A549 (cell line): ENCODE measurements around the gene GMPR. TPM values are rescaled to one million over a fixed set of nuclear protein-coding genes. Genes with fewer than 3 reads are reported as not detected.
"Not testable (repeated sequence)": the region's sequence is repeated elsewhere in the genome, so short reads cannot be mapped to it uniquely, and the experiment has no call there.

ENCODE experiments used
- ATAC-seq, 2 experiments: fragments of 200-7000 bp in 1 of 2; fragments of >200 bp in 1 of 2; cut with Nextera tagmentation in 1 of 2; cut with Tn5 transposase in 1 of 2; 3 replicates each; pipeline versions ENCODE4 v1.8.0 to v1.9.1; 2018 to 2020; ENCODE audit warnings: mild to moderate bottlenecking in 1 of 2, moderate library complexity in 1 of 2
- CTCF ChIA-PET: fragments of 300-600 bp; sonication (Branson Sonifier 250); formaldehyde crosslinking; extraction: SDS; loops from one replicate; lab custom pipeline; 2021; ENCODE audit warnings: antibody characterized with exemption, inconsistent platforms; lab: Yijun Ruan, JAX
- POLR2A ChIA-PET: fragments of 350-600 bp; formaldehyde crosslinking; extraction: SDS; loops from one replicate; lab custom pipeline; 2021; ENCODE audit warnings: antibody characterized with exemption, inconsistent platforms; lab: Yijun Ruan, JAX
- DNase-seq, 2 experiments: peaks; one replicate each; pipeline versions ENCODE4 v3.0.0 to v3.0.0-alpha.2; 2011 to 2016; ENCODE audit warnings: low read depth in 1 of 2, low spot score in 1 of 2
- FAIRE-seq: peaks from 2 replicates; lab custom pipeline; 2011; peaks lifted over from hg19 to GRCh38; lab: Jason Lieb, UNC
- H3K27ac ChIP-seq, 2 experiments: fragments of >200 bp; sonication (Bioruptor Twin); formaldehyde crosslinking; 3 replicates each; pipeline ENCODE4 v1.5.1; 2016 to 2017
- H3K4me1 ChIP-seq: fragments of >200 bp; sonication (Bioruptor Twin); formaldehyde crosslinking; 3 replicates; pipeline ENCODE4 v1.6.1; 2016
- H3K4me2 ChIP-seq: fragments of >200 bp; sonication (Bioruptor Twin); formaldehyde crosslinking; 3 replicates; pipeline ENCODE4 v1.6.1; 2016
- H3K4me3 ChIP-seq: fragments of >200 bp; sonication (Bioruptor Twin); formaldehyde crosslinking; 3 replicates; pipeline ENCODE4 v1.5.1; 2016
- H3K9me3 ChIP-seq: fragments of >200 bp; sonication (Bioruptor Twin); formaldehyde crosslinking; 3 replicates; pipeline ENCODE4 v1.6.1; 2016
- EHMT2 ChIP-seq: fragments of 200-600 bp; sonication (generic); IDR thresholded peaks from 2 replicates; pipeline ENCODE4 v1.6.1; 2016; ENCODE audit warnings: antibody characterized with exemption, low read depth, mild to moderate bottlenecking, moderate library complexity
- ESRRA ChIP-seq: fragments of 150-350 bp; IDR thresholded peaks from 2 replicates; pipeline ENCODE4 v1.6.1; 2014; ENCODE audit warnings: mild to moderate bottlenecking, low read length, borderline replicate concordance
- GATA3 ChIP-seq: IDR thresholded peaks from 2 replicates; pipeline ENCODE4 v1.6.1; 2012; ENCODE audit warnings: borderline replicate concordance
- HOXB13 ChIP-seq: fragments of 250-450 bp; sonication (Bioruptor Pico); IDR thresholded peaks from 2 replicates; pipeline ENCODE4 v1.5.0; 2020; ENCODE audit warnings: low read depth, mild to moderate bottlenecking, moderate library complexity
- MYC ChIP-seq: IDR thresholded peaks from 2 replicates; pipeline ENCODE4 v1.6.1; 2012; ENCODE audit warnings: mild to moderate bottlenecking, inconsistent platforms, low read length, improper control_type of control experiment, borderline replicate concordance
- RAD21 ChIP-seq, 2 experiments: fragments of >200 bp in 1 of 2; sonication (Bioruptor Twin) in 1 of 2; formaldehyde crosslinking in 1 of 2; IDR thresholded peaks in 1 of 2; conservative IDR thresholded peaks in 1 of 2; 2 replicates in 1 of 2; 3 replicates in 1 of 2; pipeline ENCODE4 v1.6.1; 2012 to 2018; ENCODE audit warnings: inconsistent platforms in 1 of 2
- RNF2 ChIP-seq: fragments of 200-600 bp; sonication (generic); IDR thresholded peaks from 2 replicates; pipeline ENCODE4 v1.6.1; 2016; ENCODE audit warnings: low read depth, mild to moderate bottlenecking, antibody characterized with exemption, moderate library complexity, borderline replicate concordance
- SREBF2 ChIP-seq: fragments of 450-650 bp; IDR thresholded peaks from 2 replicates; pipeline ENCODE4 v1.6.1; 2014; ENCODE audit warnings: mild to moderate bottlenecking, moderate library complexity
- ZC3H11A ChIP-seq: fragments of 450-650 bp; IDR thresholded peaks from 2 replicates; pipeline ENCODE4 v1.6.1; 2014; ENCODE audit warnings: antibody characterized with exemption, mild to moderate bottlenecking
- ZNF302 ChIP-seq: fragments of 250-450 bp; sonication (Bioruptor Pico); IDR thresholded peaks from 2 replicates; pipeline ENCODE4 v1.9.0; 2021; ENCODE audit warnings: inconsistent platforms, mild to moderate bottlenecking, moderate library complexity
- WGBS: methylation state at CpG from one replicate; pipeline ENCODE4 v1.1.6; 2017; ENCODE audit errors: missing lambda C conversion rate; 5-methylcytosine and 5-hydroxymethylcytosine counted together
- polyA plus RNA-seq, 4 experiments: library from polyadenylated mRNA; depleted of rRNA in 3 of 4; stranded (reverse); fragments of >200 nt; fragmentation: RNase III in 1 of 4; extraction: RNeasy Plus Mini Kit Qiagen cat#74134 plus additional on column Dnase treatment in 1 of 4; gene quantifications; 2 replicates in 3 of 4; 3 replicates in 1 of 4; pipeline ENCODE4 v1.2.3, GENCODE V29; 2011 to 2017
- TF ChIP-seq, protein P1 (sequence below): IDR thresholded peaks from 2 replicates; pipeline ENCODE4 v1.6.1; 2012
- TF ChIP-seq, protein P2 (sequence below): IDR thresholded peaks from 2 replicates; pipeline ENCODE4 v1.6.1; 2012; ENCODE audit warnings: low read depth, borderline replicate concordance

GMPR gene
- polyA plus RNA-seq, 2 of the 4 experiments (the other 2 are of a cell fraction): 0.23 to 0.34 TPM

DNA sequence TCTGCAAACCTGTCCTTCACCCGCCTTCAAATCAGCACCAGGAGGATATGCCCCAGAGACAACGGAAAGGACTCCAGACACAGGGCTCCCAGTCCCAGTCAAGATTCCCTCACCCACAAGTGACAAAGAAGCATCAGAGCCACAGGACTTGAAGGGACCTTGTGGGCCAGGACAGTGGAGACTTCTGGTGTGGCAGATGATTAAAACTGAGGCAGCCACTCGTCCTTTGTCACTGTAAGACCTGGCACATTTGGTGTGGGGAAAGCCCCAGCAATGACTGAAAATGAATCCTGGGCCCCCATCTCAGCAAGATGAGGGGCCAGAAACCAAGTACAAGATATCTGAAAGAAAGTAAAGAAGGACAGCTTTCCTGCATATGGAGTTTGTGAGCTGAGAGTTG, 15.6 kb upstream of the GMPR start (continued):
- TF ChIP-seq, protein P1, sequence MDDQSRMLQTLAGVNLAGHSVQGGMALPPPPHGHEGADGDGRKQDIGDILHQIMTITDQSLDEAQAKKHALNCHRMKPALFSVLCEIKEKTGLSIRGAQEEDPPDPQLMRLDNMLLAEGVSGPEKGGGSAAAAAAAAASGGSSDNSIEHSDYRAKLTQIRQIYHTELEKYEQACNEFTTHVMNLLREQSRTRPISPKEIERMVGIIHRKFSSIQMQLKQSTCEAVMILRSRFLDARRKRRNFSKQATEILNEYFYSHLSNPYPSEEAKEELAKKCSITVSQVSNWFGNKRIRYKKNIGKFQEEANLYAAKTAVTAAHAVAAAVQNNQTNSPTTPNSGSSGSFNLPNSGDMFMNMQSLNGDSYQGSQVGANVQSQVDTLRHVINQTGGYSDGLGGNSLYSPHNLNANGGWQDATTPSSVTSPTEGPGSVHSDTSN: no peak
- TF ChIP-seq ESRRA: no peak
- TF ChIP-seq, all 56 proteins: peak for 0

DNA sequence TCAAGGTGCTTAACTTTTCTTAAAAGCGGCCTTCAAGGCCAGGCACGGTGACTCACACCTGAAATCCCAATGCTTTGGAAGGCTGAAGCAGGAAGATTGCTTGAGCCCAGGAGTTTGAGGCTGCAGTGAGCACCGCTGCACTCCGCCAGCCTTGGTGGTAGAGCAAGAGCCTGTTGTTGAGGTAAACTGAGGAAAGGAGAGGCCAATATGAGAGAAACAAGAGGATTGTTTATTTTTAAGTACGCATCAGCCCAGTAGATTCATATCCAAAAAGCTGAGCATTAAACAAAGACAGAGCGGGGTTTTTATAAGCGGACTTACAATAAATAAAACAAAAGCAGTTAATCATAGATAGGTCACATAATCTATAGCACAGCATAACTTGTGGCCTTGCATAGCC, 15.0 kb upstream of the GMPR start:
- DNase-seq: no peak
- H3K4me1 ChIP-seq: no peaks in the 10 kb centered on the region
- no peak for FAIRE-seq
- H3K27ac ChIP-seq: no peak overlapping the region
- no peak for ATAC-seq
- H3K4me3 ChIP-seq: no peak overlapping the region
- POLR2A ChIA-PET: no interaction called here
- H3K9me3 ChIP-seq: no peaks in the 10 kb centered on the region
- TF ChIP-seq, protein P2, sequence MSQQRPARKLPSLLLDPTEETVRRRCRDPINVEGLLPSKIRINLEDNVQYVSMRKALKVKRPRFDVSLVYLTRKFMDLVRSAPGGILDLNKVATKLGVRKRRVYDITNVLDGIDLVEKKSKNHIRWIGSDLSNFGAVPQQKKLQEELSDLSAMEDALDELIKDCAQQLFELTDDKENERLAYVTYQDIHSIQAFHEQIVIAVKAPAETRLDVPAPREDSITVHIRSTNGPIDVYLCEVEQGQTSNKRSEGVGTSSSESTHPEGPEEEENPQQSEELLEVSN: no peak
- TF ChIP-seq RNF2 (no peak), HOXB13 (no peak), ZNF302 (CRISPR knock-in tag) (no peak), EHMT2 (no peak), MYC (no peak), SREBF2 (no peak), GATA3 (no peak), ZC3H11A (no peak)
- H3K4me2 ChIP-seq: no peak overlapping the region
- CTCF ChIA-PET: interaction anchor here (1.4 to 2.3 kb wide), 2 partner anchors 17 to 532 kb away, joined by 4 to 5 read pairs; no protein-coding TSS in a partner anchor
- WGBS: 87% methylated on average over 7 of the region's 7 CpGs

DNA sequence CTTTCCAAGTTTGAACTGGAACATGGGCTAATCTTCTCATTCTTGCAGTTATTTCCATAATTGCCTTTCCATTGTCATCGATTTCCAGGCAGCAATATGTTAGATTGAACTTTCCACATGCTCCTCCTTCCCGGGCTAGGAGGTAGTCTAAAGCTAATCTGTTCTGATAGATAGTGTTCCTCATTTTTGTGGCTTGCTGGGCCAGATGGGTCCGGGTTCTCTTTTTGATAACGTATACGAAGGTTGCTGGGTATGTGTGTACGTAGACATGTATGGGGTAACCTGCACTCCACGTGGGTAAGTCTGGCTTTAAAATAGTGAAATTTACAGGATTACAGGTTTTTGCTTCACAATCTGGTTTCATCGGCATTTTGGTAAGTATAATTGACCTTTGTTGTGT, 14.0 kb upstream of the GMPR start:
- POLR2A ChIA-PET: no interaction called here
- no peak for TF ChIP-seq RAD21 (conservative IDR thresholded peaks at IDR 0.05 in 1 of 2, IDR thresholded peaks at IDR 0.05 in 1 of 2)
- TF ChIP-seq, all 56 proteins: peak for 0
- no peak for DNase-seq
- Histone ChIP-seq H3K27ac (no peak overlapping the region), H3K4me3 (no peak overlapping the region), H3K9me3 (no peaks in the 10 kb centered on the region), H3K4me1 (no peaks in the 10 kb centered on the region), H3K4me2 (no peak overlapping the region)
- 63% methylated on average over 8 of the region's 8 CpGs for WGBS
- CTCF ChIA-PET: no interaction called here
- FAIRE-seq: no peak
- no peak for ATAC-seq

DNA sequence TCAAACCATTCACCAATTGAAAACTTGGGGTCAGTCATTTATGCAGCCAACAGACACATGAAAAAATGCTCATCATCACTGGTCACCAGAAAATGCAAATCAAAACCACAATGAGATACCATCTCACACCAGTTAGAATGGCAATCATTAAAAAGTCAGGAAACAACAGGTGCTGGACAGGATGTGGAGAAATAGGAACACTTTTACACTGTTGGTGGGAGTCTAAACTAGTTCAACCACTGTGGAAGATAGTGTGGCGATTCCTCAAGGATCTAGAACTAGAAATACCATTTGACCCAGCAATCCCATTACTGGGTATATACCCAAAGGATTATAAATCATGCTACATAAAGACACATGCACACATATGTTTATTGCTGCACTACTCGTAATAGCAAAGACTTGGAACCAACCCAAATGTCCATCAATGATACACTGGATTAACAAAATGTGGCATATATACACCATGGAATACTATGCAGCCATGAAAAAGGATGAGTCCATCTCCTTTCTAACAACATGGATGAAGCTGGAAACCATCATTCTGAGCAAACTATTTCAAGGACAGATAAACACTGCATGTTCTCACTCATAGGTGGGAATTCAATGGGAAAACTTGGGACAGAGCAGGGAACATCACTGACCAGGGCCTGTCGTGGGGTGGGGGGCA, 13.2 kb upstream of the GMPR start:
- H3K9me3 ChIP-seq, CTCF ChIA-PET, POLR2A ChIA-PET: not testable (repeated sequence)

DNA sequence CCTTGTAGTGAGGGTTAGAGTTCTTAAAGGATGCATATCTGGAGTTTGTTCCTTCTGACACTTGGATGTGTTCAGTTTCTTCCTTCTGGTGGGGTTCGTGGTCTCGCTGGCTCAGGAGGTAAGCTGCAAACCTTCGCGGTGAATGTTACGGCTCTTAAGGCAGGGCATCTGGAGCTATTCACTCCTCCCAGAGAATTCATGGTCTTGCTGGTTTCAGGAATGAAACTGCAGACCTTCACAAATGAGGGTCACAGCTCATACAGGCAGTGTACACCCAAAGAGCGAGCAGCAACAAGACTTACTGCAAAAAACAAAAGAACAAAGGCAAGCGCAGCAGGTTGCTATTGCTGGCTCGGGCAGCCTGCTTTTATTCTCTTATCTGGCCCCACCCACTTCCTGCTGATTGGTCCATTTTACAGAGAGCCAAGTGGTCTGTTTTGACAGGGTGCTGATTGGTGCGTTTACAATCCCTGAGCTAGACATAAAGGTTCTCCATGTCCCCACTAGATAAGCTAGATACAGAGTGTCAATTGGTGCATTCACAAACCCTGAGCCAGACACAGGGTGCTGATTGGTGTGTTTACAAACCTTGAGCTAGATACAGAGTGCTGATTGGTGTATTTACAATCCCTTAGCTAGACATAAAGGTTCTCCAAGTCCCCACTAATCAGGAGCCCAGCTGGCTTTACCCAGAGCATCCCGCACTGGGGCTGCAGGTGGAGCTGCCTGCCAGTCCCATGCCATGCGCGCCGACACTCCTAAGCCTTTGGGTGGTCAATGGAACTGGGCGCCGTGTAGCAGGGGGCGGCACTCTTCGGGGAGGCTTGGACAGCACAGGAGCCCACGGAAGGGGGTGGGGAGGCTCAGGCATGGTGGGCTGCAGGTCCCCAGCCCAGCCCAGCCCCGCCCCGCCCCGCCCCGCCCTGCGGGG, 12.0 kb upstream of the GMPR start:
- POLR2A ChIA-PET, FAIRE-seq: not testable (repeated sequence)

More for the DNA sequence above, 13.2 kb upstream of the GMPR start:
- FAIRE-seq, H3K27ac ChIP-seq, H3K4me1 ChIP-seq, DNase-seq, H3K4me3 ChIP-seq, ATAC-seq, H3K4me2 ChIP-seq: not testable (repeated sequence)
- WGBS: 6% methylated on average over 2 of the region's 3 CpGs

More for the DNA sequence above, 12.0 kb upstream of the GMPR start:
- DNase-seq, H3K4me3 ChIP-seq, ATAC-seq, H3K9me3 ChIP-seq, CTCF ChIA-PET, H3K4me2 ChIP-seq, H3K4me1 ChIP-seq, H3K27ac ChIP-seq: not testable (repeated sequence)
- 79% methylated on average over 9 of the region's 23 CpGs for WGBS
